ENCODE results near the gene SNAP25. TPM values are rescaled to one million over a fixed set of nuclear protein-coding genes. Genes with fewer than 3 reads are reported as not detected.

SNAP25 gene
- total RNA-seq, 4 donors from 2014 or later = 0.22 to 0.39 TPM; not detected in 2

- no peaks in the 10 kb centered on the region for H3K4me1 ChIP-seq
These were observed 58.4 kb downstream of the SNAP25 start for GRCh38 chr20:10276878-10277580.

GRCh38 chr20:10277616-10278015, 59.0 kb downstream of the SNAP25 start:
- Histone ChIP-seq H3K27me3 (no peaks in the 10 kb centered on the region), H3K9me3 (no peaks in the 10 kb centered on the region), H3K4me1 (no peaks in the 10 kb centered on the region), H3K27ac (no peak overlapping the region), H3K4me3 (no peak overlapping the region), H3K36me3 (no peaks in the 10 kb centered on the region)
- TF ChIP-seq EP300 (IDR thresholded peaks at IDR 0.05) (no peak), POLR2A (IDR thresholded peaks at IDR 0.05) (no peak), CTCF (IDR thresholded peaks at IDR 0.05) (no peak)
- no peak for DNase-seq (ENCODE audit: low spot score in 2 of 2)
- 39 to 44% methylated on average over 4 of the region's 4 CpGs for WGBS, 2 donors

More at GRCh38 chr20:10276878-10277580, 58.4 kb downstream of the SNAP25 start:
- WGBS, 2 donors = 56 to 61% methylated on average over 6 of the region's 6 CpGs
- H3K4me3 ChIP-seq = no peak overlapping the region
- TF ChIP-seq CTCF (IDR thresholded peaks at IDR 0.05) (no peak), EP300 (IDR thresholded peaks at IDR 0.05) (no peak), POLR2A (IDR thresholded peaks at IDR 0.05) (no peak)
- no peak for DNase-seq (ENCODE audit: low spot score in 2 of 2)
- no peak overlapping the region for H3K27ac ChIP-seq
- H3K9me3 ChIP-seq = no peaks in the 10 kb centered on the region
- H3K27me3 ChIP-seq = no peaks in the 10 kb centered on the region
- no peaks in the 10 kb centered on the region for H3K36me3 ChIP-seq

- Histone ChIP-seq H3K27ac (no peak overlapping the region), H3K36me3 (no peaks in the 10 kb centered on the region), H3K9me3 (no peaks in the 10 kb centered on the region), H3K4me1 (no peaks in the 10 kb centered on the region), H3K27me3 (no peaks in the 10 kb centered on the region), H3K4me3 (no peak overlapping the region)
- WGBS, 2 donors = 90 to 91% methylated on average over 4 of the region's 4 CpGs
- DNase-seq (ENCODE audit: low spot score in 2 of 2) = no peak
- TF ChIP-seq POLR2A (IDR thresholded peaks at IDR 0.05) (no peak), EP300 (IDR thresholded peaks at IDR 0.05) (no peak)
These were observed 59.8 kb downstream of the SNAP25 start for GRCh38 chr20:10278412-10278811.

GRCh38 chr20:10280018-10280908, 61.6 kb downstream of the SNAP25 start:
- DNase-seq (ENCODE audit: low spot score in 2 of 2) = no peak
- no peaks in the 10 kb centered on the region for H3K9me3 ChIP-seq
- no peak overlapping the region for H3K4me3 ChIP-seq
- H3K27ac ChIP-seq = no peak overlapping the region
- no peaks in the 10 kb centered on the region for H3K36me3 ChIP-seq
- TF ChIP-seq CTCF (IDR thresholded peaks at IDR 0.05) (no peak), POLR2A (IDR thresholded peaks at IDR 0.05) (no peak), EP300 (IDR thresholded peaks at IDR 0.05) (no peak)
- WGBS, 2 donors = 75 to 79% methylated on average over 5 of the region's 5 CpGs
- no peaks in the 10 kb centered on the region for H3K4me1 ChIP-seq
- H3K27me3 ChIP-seq = no peaks in the 10 kb centered on the region

- no peak for TF ChIP-seq CTCF (IDR thresholded peaks at IDR 0.05)
- TF ChIP-seq EP300 (IDR thresholded peaks at IDR 0.05) = no peak
- TF ChIP-seq POLR2A (IDR thresholded peaks at IDR 0.05) = no peak
- 85 to 89% methylated on average over 2 of the region's 2 CpGs for WGBS, 2 donors
- no peaks in the 10 kb centered on the region for H3K4me1 ChIP-seq
- H3K4me3 ChIP-seq = no peak overlapping the region
- no peaks in the 10 kb centered on the region for H3K27me3 ChIP-seq
- H3K36me3 ChIP-seq = no peaks in the 10 kb centered on the region
- H3K9me3 ChIP-seq = no peaks in the 10 kb centered on the region
- H3K27ac ChIP-seq = no peak overlapping the region
- no peak for DNase-seq (ENCODE audit: low spot score in 2 of 2)
These were observed 63.3 kb downstream of the SNAP25 start for GRCh38 chr20:10281911-10282310.
